GM19193 (cell line): ENCODE results near the gene DDR2.

ENCODE experiments used
- POLR2A ChIP-seq: IDR thresholded peaks from 4 replicates; pipeline ENCODE4 v1.6.1; 2011; ENCODE audit not compliant: insufficient read depth, insufficient read length; ENCODE audit errors: extremely low read depth

Gene DDR2

DNA sequence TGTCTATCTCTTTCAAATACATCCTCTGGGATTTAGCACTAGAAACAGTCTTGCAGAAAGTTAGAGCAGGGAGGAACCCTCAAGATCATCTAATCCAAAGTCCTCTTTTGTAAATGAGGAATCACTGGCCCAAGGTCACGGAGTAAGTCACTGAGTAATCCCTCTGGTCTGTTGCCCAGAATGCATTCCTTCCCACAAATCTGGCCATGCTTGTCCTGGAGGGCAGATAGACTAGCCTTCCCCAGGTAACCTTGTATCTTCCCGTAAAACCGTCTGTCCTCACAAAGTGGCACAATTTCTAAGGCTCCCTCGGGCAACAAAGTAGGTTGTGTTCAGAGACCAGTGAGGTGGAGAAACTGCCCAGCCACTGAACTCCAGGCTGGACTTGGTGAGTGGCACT is 46.2 kb downstream of the DDR2 start:
- TF ChIP-seq POLR2A, result no peak

DNA sequence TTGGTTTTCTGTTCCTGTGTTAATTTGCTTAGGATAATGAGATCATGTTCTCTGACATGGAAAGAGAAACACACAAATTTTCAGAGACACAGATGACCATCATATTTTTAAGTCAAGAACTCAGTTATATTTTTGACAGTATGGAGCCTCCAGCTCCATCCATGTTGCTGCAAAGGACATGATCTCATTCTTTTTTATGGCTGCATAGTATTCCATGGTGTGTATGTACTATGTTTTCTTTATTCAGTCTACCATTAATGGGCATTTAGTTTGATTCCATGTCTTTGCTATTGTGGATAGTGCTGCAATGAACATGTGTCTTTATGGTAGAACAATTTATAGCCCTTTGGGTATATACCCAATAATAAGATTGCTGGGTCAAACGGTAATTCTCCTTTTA is 47.0 kb downstream of the DDR2 start:
- TF ChIP-seq POLR2A, result no peak

DNA sequence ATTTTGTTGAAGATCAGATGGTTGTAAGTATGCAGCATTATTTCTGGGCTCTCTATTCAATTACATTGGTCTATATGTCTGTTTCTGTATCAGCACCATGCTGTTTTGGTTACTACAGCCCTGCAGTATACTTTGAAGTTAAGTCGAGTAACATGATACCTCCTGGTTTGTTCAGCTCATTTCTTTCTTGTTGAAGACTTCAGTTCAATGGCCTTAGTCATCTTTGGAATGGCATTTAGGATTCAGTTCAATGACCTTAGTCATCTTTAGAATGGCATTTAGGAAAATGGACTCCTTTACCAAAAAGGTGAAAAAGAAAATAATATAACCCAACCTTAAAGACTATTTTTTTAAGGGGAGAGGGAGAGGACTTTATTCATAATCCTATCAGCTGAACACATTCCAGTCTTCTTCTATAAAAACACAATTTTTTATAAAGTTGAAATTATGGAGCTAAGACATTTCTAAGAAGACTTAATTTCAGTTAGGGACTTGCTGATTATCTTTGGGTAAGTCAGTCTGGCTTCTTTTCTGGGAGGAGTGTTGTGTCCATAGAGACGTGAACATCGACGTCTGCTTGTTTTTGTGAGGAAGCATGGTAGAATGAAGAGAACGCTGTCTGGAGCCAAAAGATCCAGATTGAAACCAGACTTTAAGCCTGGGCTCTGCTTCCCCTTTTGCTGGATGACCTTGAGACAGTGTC is 48.3 kb downstream of the DDR2 start:
- TF ChIP-seq POLR2A, result no peak

DNA sequence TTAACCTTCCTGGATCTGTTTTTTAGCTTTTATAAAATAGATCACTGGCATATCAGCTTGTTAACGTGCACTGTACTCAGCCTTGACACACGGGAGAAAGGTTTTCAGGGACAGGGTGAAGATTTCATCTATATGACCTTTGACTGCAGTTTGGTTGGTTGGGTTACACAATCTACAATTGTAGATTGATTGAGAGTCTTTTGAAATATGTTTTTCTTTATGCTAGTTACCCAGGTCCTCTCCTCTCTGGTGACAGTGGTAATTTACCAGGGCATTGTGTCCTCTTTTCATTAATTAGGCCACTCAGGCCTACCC is 48.8 kb downstream of the DDR2 start:
- TF ChIP-seq POLR2A, result no peak

DNA sequence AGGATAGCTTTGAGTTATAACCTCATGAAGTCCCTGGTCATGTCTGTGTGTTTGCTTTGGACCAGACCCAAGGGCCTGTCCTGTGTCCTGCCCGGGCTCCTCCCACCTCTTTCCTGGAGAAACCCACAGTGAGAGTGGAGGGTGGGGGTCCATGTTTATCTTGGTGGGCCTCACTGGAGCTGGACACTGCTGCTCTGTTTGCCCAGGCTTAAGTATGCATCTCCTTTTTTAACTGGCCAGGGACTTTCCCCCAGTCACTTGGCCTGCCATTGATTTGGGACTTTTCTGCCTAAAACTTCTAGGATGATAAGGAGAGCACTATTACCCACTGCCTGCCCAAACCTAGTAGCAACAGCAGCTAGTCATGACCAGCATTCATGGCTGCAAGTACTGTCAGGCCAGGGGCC is 49.8 kb downstream of the DDR2 start:
- TF ChIP-seq POLR2A, result no peak

DNA sequence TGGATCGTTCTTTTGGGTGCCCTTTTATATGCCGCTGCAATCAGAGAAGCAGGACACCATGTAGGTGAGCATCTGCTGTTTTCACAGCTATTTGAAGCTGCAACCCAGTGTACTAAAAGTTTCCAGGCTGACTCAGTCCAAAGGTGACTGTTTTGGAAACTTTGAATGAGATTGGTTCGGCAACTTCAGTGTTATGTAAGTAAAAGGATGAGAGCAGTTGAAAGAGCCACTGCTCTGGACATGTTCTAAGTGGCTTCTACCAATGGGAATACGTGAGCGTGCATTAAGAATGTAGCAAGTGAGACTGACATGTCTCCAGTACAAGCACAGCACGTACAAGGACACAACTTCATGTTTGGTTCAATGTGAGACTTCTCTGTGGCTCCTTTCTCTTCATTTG is 55.6 kb downstream of the DDR2 start:
- TF ChIP-seq POLR2A, result no peak

DNA sequence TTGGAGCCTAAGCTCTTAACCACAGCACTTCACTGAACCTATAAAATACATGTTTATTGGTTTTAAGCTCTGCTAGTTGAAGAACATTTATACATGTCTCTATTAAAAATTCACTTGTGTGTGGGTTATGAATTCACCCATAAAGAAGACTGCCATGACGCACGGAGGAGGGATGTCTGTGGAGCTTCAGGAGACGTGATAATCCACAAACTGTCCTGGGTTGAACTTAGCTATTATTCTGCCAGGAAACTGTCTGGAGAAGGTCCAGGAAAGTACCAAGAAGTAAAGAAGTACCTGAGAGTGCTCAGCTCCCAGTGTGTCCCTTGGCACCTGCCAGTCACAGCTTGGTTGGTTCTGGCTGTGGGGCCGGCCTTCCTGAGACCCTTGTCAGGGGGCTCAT is 56.3 kb downstream of the DDR2 start:
- TF ChIP-seq POLR2A, result no peak

DNA sequence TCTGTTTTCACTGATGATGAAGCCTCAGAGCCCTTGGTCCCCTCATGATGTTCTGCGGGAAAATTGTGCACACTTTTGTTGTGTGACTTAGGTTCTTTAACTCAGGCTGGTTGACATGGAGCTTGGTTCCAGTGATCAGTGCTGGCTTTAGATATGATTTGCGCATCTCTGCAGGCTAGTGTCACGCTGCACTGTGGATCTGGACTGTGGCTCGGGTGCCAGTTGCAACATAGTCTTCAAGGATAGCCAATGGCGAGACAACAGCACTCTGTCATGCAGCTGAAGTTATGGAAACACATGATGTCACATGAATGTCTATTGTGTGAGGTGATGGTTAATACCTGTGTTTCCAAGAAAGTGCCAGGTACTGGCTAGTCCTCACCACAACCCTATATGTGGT is 56.7 kb downstream of the DDR2 start:
- TF ChIP-seq POLR2A, result no peak

DNA sequence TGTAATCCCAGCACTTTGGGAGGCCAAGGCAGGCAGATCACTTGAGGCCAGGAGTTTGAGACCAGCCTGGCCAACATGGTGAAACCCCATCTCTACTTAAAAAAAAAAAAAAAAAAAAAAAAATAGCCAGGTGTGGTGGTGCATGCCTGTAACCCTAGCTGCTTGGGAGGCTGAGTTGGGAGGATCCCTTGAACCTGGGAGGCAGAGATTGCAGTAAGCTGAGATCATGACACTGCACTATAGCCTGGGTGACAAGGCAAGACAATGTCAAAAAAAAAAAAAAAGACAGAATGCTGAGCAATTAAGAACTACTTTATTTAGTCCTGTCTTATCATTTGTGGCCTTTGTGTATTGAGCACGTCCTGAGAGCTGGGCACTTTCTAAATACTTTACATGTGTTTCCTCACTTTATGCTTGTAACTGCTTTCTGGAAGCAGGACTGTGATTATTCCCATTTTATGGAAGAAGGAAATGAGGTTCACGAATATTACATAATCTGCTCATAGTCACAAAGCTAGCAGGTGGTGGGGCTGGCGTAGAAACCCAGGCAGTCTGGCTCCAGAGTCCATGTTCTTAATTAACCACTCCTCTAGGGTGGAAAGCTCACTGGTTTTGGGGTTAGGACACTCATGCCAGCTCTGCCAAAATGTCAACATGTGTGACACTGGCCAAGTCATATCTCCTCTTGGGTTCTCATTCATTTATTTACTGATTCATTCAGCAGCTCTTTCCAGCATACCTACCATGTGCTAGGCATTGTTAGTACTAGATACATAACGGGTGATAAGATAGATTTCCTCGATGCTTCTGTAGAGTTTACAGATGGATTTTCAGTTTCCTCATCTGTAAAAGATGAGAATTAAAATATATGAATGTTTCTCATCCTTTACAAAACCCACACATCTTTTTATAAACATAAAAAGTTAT is 57.7 kb downstream of the DDR2 start:
- TF ChIP-seq POLR2A, result no peak

DNA sequence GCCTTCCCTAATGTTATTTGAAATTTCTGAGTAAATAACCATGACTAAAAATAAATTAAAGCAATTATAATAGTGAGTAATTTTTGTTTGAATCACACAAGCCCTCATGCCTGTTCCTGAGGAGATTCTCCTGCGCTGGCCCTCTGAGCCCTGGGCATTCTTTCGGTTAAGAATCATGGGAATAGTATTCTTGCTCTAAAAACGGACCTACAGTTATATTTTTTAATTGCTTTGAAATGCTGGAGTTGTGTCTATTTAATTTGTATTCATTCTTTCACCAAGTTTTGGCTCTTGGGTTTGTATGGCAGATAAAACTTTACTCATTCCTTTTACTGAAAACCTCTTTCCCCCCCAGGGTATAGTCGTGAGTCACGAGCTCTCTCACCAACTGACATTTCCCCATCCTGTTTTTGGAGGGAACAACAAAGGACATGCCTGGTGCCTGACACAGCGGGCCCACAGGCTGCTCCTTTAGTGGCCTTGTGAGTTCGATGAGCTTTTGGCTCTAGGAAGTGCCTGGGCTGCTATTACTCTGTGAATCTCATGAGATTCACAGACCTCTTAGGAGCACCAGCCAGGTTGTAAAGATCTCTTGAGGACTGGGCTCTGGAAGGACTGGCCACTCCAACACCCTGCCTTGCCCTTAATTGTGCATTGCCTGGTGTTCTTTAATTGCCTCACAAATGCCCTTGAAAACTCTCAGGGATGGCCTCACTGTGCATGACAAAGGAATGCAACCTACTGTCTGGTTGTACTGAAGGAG is 58.6 kb downstream of the DDR2 start:
- TF ChIP-seq POLR2A, result no peak

DNA sequence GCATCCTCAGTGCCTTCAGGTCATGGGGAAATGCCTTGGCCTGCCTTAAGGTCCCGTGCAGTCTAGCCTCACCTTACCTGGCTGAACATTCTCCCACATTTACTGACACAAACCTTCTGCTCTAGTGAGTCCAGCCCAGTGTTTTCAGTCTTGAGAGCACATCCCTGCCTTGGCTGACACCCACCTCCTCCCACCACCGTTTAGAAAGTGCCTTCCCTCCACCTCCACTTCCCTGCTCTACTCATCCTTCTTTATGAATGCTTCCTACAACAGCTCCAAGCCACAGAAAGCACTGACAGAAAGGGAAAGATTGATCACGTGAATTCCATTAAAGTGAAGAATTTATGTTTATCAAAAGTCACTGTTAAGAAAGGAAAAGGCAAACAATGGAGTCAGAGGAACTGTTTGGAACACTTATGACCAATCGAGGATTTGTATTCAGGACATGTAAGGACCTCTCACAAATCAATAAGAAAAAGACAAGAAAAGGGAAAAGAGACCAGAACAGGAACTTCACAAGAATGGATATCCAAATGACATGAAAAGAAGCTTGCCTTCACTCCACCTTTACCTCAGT is 59.8 kb downstream of the DDR2 start:
- no peak for TF ChIP-seq POLR2A

DNA sequence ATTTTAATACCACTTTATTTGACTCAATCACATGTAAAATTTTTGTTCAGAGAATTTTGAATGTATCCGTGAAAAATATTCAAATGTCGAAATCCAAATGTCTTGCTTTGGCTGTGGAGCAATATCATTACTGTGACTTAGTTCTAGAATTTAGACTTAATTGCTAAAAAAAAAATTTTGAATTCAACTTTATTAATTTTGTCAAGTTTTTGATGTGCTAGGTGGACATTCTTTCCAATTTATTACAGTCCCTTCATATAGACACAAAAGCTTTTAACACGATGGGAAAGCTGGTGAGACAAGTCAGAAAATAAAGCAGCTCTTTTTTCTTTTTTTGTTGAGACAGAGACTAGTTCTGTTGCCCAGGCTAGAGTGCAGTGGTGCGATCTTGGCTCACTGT is 62.6 kb downstream of the DDR2 start:
- no peak for TF ChIP-seq POLR2A

DNA sequence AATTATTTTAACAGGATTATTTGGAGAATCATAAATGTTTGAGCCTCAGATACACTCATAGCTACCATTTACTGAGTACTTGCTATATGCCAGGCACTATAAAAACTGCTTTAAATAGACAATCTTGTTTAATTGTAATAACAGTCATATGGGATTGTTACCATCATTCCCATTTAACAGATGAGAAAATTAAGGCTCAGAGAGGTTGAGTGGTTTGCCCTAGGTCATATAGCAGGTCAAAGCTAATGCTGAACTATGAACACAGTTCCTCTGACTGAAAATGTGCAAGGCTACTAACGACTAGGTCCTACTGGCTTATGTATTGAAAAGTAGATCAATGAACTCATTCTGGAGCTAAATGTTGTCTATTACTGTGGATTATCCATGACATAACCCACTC is 63.4 kb downstream of the DDR2 start:
- TF ChIP-seq POLR2A, result no peak

DNA sequence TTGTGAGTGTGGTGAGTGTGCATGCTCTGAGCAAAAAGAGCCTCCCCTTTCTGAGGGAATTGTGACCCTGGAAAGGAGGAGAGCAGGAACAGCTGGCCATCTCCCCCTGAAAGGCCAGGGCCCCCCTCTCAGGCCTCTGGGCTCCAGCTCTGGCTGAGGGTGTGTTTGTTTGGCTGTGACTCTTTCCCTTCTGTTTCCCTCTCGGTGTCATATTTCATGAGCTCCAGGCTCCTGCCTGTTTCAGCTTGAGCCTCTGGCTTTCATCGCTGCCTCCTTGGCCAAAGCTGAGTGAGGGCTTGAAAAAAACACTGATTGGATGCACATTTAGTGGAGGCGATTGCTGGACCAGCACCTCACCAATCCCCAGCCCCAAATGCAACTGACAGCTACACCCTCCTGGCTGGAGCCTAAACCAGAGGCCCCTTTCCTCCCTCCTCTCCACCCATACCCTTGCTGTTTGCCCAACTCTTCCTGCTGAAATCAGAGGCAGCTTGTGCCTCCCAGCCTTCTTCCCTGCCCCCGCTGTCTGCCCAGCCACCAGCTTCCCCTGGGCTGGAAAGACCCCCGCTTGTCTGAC is 64.1 kb downstream of the DDR2 start:
- TF ChIP-seq POLR2A, result no peak
